GM12801 (cell line): ENCODE results near the gene SLC2A8.

Experiments
- TF ChIP-seq, protein P1 (sequence below): IDR thresholded peaks from one replicate; pipeline ENCODE4 v1.5.1; 2011; ENCODE audit warnings: control low read depth; ENCODE audit not compliant: insufficient read length; ENCODE audit errors: extremely low read depth

Gene SLC2A8

DNA sequence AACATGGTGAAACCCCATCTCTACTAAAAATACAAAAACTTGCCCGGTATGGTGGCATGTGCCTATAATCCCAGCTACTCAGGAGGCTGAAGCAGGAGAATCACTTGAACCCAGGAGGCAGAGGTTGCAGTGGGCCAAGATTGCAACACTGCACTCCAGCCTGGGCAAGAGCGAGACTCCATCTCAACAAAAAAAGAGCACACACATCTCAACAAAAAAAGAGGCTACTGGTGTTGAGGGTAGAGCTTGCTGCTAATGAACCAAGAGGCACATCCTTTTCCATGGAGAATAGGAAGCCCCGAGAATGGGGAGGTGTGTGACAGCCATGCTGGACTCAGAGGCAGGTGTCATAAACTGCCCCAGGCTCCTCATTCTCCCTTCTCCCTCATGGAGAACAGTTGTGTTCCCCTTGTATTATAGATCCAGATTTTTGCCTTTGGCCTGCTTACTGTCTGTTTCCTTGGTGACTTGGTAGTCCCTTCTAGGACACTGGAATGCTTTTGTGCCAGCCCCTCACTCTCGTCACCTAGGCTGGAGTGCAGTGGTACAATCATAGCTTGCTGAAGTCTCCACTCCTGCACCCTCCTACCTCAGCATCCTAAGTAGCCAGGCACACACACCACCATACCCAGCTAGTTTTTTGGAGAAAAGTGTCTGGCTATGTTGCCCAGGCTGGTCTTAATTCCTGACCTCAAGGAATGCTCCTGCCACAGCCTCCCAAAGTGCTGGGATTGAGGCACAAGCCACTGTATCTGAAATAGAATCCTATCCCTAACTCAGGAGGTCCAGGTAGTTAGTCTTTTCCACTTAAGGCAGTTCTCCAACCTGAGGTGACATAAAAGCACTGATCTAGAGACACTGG lies 49.1 kb downstream of the SLC2A8 start:
- TF ChIP-seq, protein P1, sequence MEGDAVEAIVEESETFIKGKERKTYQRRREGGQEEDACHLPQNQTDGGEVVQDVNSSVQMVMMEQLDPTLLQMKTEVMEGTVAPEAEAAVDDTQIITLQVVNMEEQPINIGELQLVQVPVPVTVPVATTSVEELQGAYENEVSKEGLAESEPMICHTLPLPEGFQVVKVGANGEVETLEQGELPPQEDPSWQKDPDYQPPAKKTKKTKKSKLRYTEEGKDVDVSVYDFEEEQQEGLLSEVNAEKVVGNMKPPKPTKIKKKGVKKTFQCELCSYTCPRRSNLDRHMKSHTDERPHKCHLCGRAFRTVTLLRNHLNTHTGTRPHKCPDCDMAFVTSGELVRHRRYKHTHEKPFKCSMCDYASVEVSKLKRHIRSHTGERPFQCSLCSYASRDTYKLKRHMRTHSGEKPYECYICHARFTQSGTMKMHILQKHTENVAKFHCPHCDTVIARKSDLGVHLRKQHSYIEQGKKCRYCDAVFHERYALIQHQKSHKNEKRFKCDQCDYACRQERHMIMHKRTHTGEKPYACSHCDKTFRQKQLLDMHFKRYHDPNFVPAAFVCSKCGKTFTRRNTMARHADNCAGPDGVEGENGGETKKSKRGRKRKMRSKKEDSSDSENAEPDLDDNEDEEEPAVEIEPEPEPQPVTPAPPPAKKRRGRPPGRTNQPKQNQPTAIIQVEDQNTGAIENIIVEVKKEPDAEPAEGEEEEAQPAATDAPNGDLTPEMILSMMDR = no peak

DNA sequence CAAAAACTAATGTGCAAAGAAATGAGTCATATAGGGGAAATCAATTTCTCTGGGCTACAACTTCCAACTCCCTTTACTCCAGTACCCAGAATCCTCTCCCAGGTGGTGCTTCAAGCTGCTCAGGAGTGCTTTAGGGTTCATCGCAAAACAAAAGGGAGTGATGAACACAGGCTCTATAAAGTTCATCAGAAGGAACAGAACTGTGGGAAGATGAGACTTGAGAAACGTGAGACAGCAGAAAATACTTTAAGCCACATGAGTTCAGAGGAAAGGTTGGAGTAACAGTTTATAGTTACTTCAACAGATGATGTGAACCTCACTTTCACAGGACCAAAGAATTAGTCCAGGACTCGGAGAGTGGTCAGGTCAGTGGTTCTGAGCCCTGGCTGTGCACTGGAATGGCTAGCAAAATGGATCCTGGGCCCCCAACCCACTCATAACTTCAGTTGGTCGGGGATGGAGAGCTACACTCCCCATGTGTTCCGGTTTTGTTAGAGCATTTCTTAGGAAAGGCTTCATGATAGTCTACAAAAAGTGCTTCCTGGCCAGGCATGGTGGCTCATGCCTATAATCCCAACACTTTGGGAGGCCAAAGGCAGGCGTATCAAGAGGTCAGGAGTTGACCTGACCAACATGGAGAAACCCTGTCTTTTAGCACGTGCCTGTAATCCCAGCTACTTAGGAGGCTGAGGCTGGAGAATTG lies 49.9 kb downstream of the SLC2A8 start:
- TF ChIP-seq, protein P1 = no peak

DNA sequence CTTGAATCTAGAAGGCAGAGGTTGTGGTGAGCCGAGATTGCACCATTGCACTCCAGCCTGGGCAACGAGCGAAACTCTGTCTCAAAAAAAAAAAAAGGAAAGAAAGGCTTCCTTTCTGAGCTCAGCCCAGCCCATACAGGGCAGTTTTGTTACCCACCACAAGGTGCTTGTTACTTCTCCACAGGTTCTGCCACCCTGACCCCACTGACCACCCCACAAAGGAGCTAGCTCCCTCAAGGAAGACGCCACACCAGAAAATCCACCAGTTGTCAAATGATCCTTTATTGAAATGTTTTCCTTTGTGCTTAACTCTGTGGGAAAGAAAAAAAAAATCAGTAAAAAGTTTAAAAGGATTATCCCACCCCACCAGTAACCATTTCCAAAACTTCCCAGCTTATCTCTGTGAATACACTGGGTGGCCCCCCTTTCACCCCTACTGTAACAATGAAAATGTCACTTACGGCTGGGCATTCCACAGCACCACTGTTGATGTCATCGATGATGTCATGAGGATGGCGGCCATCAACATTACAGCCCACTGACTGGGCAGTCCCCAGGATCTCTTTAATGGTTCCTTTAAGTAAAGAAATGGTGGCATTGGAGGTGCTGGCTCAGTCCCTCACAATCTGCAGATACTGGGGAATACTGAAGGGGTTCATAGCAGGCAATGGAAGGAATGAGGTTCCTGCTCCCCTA lies 50.6 kb downstream of the SLC2A8 start:
- TF ChIP-seq, protein P1 = no peak

DNA sequence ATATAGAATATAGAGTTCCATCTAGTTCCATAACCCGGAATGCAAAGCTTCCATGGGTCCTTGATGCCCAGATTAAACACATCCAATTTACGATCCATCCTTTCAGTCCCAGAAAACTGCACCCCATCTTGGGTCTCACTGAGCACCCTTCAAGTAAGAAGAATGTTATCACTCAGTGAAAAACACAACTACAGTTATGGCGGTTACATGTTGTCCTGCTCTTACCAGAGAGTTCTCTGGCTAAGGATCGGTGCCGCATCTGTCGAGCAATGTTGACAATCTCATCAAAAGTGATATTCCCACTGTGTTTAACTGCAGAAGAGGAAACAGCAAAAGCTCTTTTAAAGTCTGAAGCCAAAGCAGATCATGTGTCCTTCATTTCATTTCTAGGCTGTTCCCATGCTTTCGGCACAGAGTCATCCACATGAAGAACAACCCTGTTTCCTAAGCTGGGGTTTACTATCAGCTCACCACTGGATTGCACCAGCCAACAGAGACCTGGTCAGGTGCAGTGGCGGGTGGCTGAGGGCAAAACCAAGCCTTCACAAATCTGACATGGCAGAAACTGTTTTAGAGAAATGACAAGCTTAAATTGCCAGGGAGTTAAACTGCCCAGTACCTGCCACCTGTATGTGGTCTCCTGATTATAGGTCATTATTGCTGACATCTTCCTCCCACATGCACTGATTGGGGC lies 51.3 kb downstream of the SLC2A8 start:
- TF ChIP-seq, protein P1 = no peak

DNA sequence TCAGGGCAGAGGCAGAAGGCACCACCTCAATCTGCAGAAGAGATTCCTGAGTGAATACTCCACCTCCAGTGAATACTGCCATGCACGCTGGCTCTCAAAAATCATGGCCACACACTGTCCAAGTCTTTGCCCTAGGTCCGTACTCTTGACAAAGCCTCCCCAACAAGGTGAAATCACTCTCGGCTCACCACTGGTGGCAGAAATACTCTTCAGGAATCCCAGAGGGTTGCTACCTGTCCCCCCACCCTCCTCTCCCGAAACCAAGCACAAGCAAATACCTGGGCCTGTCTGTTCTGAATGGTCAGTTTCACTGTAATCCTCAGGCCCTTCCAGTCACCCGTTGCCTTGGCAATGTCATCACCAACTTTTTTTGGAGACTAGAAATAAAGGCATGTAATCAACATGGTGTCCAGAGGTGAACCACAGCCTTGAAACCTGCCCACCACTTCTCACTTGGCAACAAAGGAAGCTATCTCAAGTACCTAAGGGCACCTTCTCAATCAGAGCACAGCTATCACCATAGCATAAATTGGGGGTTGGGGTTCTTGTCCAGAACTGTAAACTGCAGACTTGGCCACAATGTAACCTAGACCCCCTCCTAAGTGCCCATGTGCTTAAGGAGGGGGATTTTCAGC lies 52.5 kb downstream of the SLC2A8 start:
- TF ChIP-seq, protein P1 = no peak

DNA sequence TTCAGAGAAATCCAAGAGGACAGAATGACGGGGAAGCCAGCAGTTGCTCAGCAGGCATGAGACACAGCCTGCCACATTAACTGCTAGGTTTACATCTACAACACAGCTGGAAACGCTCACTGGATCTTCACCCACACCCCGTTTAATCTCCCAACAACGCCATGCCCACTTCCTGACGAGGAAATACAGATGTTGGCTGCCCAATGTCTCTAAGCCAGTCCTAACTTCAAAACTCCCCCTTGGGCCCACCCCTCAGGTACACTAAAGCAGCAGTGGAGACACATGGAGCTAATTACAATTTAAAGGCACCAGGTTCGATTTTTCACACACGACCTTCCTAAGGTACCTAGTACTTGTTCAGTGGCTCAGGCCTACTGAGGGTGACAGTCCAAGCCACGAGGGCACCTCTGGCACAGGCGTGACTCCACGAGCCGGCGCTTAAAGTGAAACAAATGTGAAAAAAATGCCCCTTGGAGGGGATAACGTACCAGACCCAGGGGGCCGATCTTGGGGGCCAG lies 53.3 kb downstream of the SLC2A8 start:
- TF ChIP-seq, protein P1 = no peak
